Testis (tissue), 2 donors: ENCODE measurements around the gene RET.

ENCODE experiments used
- CTCF ChIP-seq, 3 experiments: fragments of 450-650 bp in 2 of 3; fragments of 200-600 bp in 1 of 3; sonication (generic) in 1 of 3; IDR thresholded peaks; one replicate each; pipeline ENCODE4 v1.5.1; 2016 to 2019; ENCODE audit warnings: antibody characterized with exemption in 3 of 3, mild to moderate bottlenecking in 2 of 3, moderate library complexity in 1 of 3
- POLR2A ChIP-seq: fragments of 450-650 bp; IDR thresholded peaks from one replicate; pipeline ENCODE4 v1.6.1; 2017; ENCODE audit warnings: antibody characterized with exemption, mild to moderate bottlenecking, moderate library complexity

DNA sequence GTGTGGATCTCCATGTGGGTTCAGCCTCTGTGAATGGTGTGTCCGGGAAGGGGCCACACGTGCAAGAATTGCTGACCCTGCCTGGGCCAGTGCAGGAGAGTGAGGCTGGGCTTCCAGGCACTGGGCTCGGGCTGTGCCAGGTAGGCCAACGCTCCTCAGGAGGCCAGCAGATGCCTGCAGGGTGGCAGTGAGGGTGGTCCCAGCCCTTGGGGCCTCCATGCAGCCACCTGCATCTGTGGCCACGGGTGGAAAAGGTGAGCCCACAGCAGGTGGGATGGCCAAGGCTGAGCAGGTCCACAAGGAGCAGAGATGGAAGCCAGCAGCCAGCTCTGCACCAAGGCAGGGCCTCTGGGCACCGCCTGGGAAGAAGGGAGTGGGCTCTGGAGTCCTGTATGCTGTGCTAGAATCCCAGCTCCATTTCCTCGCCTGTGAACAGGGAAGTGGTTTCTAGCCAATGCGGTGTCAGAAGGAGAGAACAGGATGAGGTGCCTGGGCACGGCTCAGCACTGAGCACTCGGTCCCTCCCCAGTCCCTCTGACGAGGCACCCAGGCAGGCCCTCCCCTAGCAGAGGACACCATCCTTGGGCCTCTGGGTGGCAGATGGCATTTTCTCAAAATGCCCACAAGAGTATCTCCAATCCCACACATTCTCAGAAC, 31.1 kb upstream of the RET start:
- no peak for TF ChIP-seq CTCF (IDR thresholded peaks at IDR 0.05)
- TF ChIP-seq POLR2A = no peak
